ENCODE data around the gene MDFI.

Gene MDFI

DNA sequence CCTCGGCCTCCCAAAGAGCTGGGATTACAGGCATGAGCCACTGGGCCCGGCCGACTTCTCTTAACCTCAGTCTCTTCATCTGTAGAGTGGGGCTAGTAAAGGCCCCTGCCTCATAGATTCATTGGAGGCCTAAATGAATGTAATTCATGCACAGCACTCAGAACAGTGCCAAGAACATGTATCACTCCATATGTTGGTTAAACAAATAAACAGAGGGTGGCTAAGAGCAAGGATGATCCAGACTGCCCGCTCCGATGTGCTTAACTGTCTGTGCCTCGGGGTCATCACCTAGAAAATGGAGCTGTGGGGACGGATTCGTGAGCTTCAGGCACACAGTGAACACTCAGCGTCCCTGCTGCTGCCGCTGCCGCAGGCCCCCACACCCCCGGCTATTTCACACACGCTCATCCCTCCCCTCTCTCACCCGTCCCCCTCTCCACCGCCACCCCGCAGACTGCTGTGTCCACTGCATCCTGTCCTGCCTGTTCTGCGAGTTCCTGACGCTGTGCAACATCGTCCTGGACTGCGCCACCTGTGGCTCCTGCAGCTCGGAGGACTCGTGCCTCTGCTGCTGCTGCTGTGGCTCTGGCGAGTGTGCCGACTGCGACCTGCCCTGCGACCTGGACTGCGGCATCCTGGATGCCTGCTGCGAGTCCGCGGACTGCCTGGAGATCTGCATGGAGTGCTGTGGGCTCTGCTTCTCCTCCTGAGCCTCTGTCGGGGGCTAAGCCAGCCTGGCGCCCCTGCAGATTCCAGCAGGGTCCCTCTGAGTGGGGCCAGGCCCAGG lies 14.8 kb downstream of the MDFI start:
- no peak for DNase-seq (ENCODE audit: low read depth)
- TF ChIP-seq, protein P1, sequence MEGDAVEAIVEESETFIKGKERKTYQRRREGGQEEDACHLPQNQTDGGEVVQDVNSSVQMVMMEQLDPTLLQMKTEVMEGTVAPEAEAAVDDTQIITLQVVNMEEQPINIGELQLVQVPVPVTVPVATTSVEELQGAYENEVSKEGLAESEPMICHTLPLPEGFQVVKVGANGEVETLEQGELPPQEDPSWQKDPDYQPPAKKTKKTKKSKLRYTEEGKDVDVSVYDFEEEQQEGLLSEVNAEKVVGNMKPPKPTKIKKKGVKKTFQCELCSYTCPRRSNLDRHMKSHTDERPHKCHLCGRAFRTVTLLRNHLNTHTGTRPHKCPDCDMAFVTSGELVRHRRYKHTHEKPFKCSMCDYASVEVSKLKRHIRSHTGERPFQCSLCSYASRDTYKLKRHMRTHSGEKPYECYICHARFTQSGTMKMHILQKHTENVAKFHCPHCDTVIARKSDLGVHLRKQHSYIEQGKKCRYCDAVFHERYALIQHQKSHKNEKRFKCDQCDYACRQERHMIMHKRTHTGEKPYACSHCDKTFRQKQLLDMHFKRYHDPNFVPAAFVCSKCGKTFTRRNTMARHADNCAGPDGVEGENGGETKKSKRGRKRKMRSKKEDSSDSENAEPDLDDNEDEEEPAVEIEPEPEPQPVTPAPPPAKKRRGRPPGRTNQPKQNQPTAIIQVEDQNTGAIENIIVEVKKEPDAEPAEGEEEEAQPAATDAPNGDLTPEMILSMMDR (IDR thresholded peaks at IDR 0.05; ENCODE audit: low read length, missing control alignments), result no peak

DNA sequence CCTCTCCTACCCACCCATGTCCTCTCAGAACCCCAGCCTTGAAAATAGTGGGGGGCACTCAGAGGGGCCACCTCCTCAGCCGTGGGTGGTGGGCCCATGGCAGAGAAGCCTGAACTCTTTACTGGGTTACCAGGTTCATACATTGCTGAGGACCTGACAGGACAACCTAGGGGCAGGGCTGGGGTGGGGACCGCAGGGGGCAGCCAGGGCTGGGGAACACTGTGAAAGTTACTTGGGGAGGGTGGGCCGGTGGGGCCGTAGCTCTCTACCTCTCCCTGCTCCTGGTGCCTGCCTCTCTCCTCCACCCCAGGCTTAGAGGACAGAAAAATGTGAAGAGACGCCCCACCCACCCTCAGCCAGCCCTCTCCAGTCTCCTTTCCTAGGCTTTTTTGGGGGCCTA lies 15.4 kb downstream of the MDFI start:
- TF ChIP-seq, protein P1 (IDR thresholded peaks at IDR 0.05; ENCODE audit: low read length, missing control alignments), result no peak
- no peak for DNase-seq (ENCODE audit: low read depth)
- no peak overlapping the region for H3K4me3 ChIP-seq (replicated peaks; ENCODE audit: low read depth, low read length)

More for the DNA sequence above, 14.8 kb downstream of the MDFI start:
- no peak overlapping the region for H3K4me3 ChIP-seq (replicated peaks; ENCODE audit: low read depth, low read length)

DNA sequence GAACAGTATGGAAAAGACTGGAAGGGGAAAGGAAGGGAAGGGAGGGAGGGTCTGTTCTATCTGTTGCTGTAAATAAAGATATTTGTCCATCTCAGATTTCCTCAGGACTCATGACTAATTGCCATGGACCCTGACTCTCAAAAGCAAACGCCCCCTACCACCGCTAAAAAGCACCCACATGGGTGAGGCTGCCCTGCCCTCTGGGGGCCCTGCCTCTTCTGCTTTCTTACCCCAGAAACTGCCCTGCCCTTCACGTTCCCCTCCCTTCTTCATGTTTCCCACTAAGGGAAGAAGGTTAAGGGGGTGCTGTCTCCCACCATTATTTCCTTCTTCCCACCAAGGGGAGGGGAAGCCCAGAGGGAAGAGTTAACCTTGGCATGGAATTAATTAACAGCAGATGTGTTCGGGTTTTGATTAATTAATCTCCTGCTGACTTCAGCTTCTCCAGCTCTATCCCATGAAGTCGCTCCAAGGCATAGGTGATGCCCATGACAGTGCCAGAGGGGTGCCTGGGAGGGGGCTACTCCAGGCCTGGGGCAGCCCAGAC lies 16.0 kb downstream of the MDFI start:
- no peak overlapping the region for H3K4me3 ChIP-seq (replicated peaks; ENCODE audit: low read depth, low read length)
- no peak for DNase-seq (ENCODE audit: low read depth)
- TF ChIP-seq, protein P1 (IDR thresholded peaks at IDR 0.05; ENCODE audit: low read length, missing control alignments), result no peak

DNA sequence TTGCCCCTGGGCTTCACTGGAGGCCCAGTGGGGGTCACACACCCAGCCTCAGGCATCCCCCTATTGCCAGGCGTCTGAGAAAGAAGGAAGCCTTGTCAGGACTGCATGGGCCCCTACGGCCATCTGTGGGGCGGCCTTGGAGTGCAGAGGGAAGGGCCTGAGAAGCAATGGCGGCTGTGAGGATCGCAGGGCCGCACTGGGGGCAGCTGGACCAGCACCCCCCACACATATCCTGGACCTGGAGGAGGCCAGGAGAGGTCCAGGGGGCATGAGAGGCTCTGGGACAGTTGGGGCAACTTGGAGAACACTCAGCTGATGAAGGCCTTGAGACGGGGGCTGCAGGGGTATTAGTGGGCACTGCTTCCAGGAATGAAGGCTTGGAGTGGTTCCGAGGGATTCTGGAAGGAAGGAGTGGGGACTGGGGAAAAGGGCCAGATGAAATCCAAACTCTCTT lies 16.5 kb downstream of the MDFI start:
- TF ChIP-seq, protein P1 (IDR thresholded peaks at IDR 0.05; ENCODE audit: low read length, missing control alignments), result no peak
- no peak overlapping the region for H3K4me3 ChIP-seq (replicated peaks; ENCODE audit: low read depth, low read length)
- DNase-seq (ENCODE audit: low read depth), result no peak

DNA sequence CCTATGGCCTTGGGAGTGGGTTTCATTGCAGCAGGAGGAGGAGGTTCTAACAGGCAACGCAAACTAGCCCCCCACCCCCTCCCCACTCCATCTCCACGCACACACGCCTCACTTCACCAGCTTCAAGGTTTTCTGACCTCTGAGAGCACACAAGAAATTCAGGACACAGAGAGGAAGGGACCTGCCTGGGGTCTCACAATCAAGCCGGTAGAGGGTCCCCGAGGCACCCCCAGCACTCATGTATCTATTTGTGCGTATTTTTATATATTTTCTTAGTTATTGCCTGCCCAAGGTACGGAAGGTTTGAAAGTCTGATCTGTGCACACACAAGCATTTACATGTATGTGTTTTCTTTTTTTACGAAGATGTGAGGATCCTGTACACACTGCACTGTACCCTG lies 16.9 kb downstream of the MDFI start:
- TF ChIP-seq, protein P1 (IDR thresholded peaks at IDR 0.05; ENCODE audit: low read length, missing control alignments), result no peak
- no peak overlapping the region for H3K4me3 ChIP-seq (replicated peaks; ENCODE audit: low read depth, low read length)
- no peak for DNase-seq (ENCODE audit: low read depth)

DNA sequence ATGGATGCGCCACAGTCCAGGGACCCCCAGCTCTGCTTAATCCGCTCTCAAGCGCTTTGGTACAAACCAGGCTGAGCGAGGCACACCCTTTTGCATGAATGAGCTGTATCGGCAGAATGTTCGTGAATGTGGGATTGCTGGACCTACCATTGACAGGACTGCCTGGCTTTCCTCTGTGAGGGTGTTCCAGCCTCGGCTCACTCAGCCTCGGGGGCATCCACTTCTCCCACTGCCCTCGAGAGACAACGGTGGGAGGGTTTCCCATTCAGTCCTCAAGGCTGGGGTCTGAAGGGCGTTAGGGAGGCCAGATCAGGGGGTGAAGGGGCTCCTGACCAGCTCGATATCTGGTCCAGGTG lies 17.4 kb downstream of the MDFI start:
- no peak for DNase-seq (ENCODE audit: low read depth)
- TF ChIP-seq, protein P1 (IDR thresholded peaks at IDR 0.05; ENCODE audit: low read length, missing control alignments), result no peak
- H3K4me3 ChIP-seq (replicated peaks; ENCODE audit: low read depth, low read length), result no peak overlapping the region
